ENCODE data around the gene CTDSPL.

GRCh38 chr3:37993820-37994638 lies 132.3 kb downstream of the CTDSPL start:
- TF ChIP-seq ATF2 (IDR thresholded peaks at IDR 0.05; ENCODE audit: low read length) (no peak), USF2 (IDR thresholded peaks at IDR 0.05; ENCODE audit: low read length) (no peak), EZH2 (IDR thresholded peaks at IDR 0.05; ENCODE audit: low read depth, low read length, severe bottlenecking) (no peak), CTCF (IDR thresholded peaks at IDR 0.05; ENCODE audit: control extremely low read depth in 1 of 3, insufficient read depth in 1 of 3, low read depth in 1 of 3, low read length in 3 of 3) (no peak), RNF2 (IDR thresholded peaks at IDR 0.05; ENCODE audit: borderline replicate concordance, low read depth, low read length, missing control alignments, poor library complexity, severe bottlenecking) (no peak), CHD7 (IDR thresholded peaks at IDR 0.05; ENCODE audit: insufficient replicate concordance, low read length) (no peak)
